ENCODE results near the gene LSP1.

DNA sequence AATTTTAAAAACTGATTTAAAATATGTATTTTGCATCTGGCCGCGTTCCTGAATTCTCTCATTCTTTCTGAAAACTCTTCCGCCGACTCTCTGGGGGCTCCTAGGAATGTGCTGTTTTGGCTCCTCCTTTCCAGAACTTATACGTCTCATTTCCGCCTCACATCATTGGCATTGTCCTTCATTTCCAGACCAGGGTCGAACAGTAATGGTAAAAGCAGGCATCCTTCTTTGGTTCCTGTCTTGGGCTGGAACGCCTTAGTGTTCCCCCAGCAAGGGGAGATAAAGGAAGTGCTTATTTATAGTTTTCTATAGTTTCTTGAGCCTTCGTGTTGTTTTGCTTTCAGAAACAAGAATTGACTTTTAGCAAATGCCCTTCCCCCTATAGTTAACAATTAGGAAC lies 55.7 kb downstream of the LSP1 start:
- no peak for TF ChIP-seq PATZ1 (CRISPR knock-in tag; IDR thresholded peaks at IDR 0.05; ENCODE audit: borderline replicate concordance)
- TF ChIP-seq OSR1 (CRISPR knock-in tag; IDR thresholded peaks at IDR 0.05) = no peak
- no peak for TF ChIP-seq TCF4 (CRISPR knock-in tag; IDR thresholded peaks at IDR 0.05; ENCODE audit: borderline replicate concordance)

All from SK-N-SH treated with all-trans-retinoic acid at 6 μM for 48 hours (cell line).